GM18511 (cell line): Measurements from ENCODE around the gene DNAI1.
"Not testable (repeated sequence)": the region's sequence is repeated elsewhere in the genome, so short reads cannot be mapped to it uniquely, and the experiment has no call there.

Source experiments
- ATAC-seq: cut with Tn5 transposase; IDR thresholded peaks from one replicate; pipeline ENCODE4 v1.9.1; 2021; ENCODE audit warnings: mild to moderate bottlenecking, moderate library complexity; ENCODE audit not compliant: unreplicated experiment

The DNAI1 gene

DNA sequence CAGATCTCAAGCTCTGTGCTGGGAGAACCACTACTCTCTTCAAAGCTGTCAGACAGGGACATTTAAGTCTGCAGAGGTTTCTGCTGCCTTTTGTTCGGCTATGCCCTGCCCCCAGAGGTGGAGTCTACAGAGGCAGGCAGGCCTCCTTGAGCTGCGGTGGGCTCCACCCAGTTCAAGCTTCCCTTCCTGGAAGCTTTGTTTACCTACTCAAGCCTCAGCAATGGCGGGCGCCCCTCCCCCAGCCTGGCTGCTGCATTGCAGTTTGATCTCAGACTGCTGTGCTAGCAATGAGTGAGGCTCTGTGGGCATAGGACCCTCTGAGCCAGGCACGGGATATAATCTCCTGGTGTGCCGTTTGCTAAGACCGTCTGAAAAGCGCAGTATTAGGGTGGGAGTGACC, 73.4 kb downstream of the DNAI1 start:
- not testable (repeated sequence) for ATAC-seq

DNA sequence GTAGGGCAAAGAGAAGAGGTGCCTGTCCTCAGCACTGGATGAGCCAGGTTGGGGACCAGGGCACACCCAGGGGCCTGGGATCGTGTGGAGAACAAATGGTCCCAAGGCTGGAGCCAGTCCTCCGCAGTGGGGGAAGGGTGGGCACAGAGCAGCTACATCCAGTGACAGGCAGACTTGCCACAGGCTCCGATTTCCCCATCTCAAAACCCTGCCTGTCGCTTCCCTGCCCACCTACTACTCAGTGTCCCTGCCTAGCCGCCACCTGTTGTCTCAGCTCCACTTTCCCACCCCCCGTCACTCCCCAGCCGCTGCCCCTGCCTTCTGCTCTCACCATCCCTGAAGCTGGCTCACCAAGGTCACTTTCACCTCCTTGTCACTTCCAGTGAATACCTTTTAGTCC, 78.1 kb downstream of the DNAI1 start:
- no peak for ATAC-seq

DNA sequence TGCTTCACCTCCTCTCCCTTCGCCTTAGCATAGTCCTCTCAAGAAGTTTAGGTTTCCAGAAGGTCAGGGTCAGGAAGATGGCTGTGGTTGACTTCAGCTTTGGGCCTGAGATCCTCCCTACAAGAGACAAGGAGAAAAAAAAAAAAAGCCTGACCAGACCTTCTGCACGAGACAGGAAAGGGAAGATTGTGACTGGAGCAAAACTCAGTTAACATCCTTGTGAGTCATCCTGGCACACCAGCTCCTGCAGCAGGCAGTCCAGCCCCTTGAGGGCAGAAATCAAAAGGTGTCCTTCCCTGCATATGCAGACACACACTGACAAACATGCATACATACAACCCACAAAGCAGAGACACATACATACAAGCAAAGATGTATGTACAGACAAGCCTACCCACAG, 82.2 kb downstream of the DNAI1 start:
- no peak for ATAC-seq

DNA sequence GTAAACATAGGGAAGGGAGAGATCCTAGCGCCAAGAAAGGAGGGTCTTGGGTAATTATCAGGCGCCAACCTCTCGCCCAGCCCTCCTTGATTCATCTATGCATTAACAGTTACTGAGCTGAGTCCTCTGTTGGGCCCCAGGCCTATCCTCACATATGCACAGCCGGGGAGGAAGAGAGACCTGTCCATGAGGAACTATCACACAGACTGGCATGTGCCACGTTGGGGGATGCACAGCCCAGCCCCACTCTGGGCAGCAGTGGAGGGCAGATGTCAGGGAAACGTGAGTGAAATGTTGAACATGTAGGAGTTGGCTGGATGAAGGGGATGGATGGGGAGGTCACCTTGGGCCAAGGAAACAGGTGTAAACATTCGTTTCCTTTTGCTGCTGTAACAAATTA, 82.9 kb downstream of the DNAI1 start:
- ATAC-seq = no peak

DNA sequence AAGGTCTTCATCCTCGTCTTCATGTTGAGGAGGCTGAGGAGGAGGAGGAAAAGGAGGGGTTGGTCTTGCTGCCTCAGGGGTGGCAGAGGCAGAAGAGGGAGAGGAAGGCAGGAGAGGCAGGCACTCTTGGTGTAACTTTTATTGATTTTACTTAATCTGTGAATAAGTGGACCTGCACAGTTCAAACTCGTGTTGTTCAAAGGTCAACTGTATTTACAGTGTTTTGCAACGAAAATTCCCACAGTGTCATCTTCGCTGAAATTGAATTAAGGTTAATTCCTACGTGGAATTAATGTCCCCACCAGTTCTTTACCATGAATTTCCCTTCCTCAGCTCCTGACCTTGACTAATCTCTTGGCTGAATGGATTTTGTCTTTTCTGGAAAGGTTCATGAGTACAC, 85.4 kb downstream of the DNAI1 start:
- no peak for ATAC-seq

DNA sequence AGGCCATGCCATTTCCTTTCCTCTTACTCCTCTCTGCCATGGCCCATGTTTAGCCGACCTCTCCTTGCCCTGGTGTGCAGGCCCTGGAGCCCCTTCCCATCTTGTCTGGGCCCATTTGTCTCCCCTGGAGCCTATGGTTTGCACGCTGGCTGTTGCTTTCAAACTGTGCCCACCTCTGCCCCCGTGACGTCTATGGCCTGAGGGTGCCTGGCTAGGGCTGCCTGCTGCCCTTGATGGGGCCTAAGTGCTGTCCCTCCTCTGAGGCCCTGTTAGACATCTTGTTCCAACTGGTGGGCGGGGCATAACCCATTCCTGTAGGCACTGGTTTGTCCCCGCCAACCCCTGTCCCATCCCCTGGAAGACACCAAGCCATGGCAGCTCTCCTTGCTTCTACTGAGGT, 86.9 kb downstream of the DNAI1 start:
- no peak for ATAC-seq

DNA sequence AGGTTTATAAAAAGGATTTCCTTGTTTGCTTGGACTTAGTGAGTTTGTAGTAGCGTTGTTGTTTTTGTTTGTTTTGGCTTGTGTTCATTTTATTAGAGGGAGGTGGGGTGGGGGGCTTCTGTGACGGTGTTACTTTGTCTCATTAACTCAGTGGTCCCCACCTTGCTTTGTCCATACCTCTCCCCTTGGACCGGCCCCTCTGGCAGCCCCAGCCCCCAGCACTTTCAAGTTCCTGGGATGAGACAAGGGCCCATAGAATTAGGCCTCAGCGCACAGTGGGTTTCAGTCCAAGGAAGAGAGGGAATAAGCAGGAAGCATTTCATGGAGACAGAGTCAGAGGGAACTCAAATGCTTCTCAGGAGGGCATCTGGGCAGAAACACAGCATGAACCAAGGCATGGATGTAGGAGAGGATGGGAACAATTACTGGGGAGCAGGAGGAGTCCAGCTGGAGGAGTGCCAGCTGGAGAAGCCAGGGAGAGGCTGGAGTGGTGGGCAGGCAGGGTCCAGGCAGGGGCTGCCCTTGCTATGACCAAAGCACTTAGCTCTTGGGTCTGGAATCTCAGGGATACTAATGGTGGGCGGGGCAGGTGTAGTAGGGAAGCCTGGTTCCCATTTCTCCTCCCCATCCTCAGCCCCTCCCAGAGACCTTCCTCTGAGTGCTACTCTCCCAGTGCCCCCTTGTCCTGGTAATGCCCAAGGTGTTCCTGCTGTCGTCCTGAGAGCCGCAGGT, 87.7 kb downstream of the DNAI1 start:
- ATAC-seq = no peak

DNA sequence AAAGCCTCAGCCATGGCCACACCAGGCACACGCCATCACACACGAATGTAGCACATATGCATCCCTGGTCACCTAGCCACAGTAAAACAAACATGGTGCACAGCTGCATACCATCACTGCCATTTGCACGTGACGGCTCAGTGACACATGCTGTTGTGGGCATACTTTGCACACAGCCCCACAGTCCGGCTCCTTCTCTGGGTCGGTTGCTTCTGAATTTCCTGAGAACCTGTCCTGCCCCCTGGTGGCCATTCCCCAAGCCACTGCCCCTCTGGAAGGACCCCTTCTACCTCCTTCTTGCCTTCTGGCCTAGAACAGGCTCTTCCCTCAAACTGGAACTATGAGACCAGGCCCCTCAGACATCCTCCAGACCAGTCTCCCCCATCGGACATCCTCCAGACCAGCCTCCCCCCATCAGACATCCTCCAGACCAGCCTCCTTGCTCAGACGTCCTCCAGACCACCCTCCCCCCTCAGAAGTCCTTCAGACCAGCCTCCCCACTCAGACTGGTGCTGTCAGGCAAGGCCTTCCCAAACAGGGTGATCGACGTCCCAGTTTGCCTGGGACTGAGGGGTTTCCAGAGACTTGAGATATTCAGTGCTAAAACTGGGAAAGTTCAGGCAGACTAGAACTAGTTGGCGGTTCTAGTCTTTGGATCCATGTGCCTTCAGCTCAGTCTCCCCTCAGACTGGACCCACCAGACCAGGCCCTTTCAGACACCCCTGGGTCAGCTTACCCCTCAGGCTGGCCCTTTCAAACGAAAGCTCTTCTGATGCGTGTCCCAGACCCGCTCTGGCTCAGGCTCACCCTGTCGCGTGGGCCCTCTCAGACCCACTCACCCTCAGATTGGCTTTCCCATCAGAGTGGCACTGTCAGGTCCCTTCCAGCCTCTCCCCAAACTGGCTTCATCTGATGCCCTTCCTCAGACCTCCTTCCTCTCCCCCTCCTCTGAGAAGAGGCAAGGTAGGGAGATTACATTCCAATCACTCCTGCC, 88.5 kb downstream of the DNAI1 start:
- no peak for ATAC-seq

DNA sequence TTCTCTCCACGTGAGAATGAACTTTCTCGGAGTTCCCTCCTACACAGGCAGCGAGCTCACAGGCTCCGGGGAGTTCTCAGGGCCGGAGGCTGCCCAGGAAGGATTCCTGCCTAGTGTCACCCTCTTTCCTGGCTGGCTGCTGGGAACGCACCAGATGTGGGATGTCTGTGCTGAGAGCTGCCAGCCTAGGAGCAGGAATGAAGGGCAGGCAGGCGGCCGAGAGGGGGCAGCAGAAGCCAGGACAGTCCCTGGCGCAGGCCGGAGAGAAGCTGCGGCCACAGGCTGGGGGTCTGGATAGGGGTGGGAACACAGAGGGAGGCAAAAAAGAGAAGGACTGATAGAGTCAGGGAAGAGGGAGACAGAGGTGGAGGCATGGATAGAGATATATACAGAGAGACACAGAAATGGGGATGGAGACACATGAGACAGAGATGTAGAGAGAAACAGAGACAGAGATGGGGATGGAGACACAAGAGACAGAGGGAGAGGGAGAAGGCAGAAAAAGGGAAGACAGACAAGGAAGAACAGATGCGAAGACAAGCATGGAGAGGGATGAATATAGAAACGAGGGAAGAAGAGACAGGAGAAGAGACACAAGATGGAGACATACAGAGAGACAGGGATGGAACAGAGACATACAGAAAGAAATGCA, 89.5 kb downstream of the DNAI1 start:
- ATAC-seq = no peak

DNA sequence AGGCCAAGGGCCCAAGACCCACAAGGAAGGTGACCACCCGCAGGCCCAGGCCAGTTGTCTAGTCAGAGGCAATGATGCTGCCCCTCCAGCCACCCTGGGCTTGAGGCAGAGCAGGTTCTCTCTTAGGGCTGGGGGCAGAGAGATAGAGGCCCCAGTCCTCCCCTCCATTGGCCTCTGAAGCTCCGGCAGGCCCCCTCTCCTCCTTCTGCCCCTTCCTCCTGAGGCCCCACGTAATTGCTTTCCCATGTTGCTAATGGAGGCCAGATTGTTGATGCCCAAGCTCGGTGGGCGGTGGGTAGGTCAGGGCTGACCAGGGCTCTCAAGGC, 90.8 kb downstream of the DNAI1 start:
- ATAC-seq = no peak

DNA sequence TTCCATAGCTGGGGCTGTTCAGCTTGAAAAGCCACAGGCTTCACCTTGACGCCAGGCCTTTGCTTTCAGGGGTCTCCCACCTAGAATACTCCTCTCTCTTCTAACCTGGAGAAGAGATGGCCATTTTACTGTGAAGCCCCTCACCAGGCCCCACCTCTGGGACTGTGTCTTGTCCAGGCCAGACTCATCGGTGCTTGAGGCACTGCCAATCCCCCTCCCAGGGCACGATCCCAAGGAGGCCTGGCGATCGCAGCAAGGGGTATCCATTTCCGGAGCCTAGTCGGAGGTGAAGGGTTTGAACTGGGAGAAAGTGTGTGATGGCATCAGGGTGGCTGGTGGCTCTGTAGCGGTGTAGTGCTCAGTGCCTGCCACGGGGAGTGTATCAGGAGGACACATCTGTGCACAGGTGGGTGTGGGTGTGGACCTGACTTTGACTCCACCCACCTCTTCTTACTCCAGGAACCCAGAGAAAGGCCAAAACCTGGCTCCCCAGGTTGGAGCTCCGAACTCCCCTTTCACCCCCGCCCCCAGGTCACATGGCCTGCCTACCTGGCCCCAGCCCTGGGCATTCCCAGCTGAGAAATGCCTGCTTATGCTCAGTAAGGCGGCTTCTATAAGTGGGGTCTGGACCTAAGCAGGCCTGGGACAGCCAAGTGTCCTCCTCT, 91.5 kb downstream of the DNAI1 start:
- no peak for ATAC-seq

DNA sequence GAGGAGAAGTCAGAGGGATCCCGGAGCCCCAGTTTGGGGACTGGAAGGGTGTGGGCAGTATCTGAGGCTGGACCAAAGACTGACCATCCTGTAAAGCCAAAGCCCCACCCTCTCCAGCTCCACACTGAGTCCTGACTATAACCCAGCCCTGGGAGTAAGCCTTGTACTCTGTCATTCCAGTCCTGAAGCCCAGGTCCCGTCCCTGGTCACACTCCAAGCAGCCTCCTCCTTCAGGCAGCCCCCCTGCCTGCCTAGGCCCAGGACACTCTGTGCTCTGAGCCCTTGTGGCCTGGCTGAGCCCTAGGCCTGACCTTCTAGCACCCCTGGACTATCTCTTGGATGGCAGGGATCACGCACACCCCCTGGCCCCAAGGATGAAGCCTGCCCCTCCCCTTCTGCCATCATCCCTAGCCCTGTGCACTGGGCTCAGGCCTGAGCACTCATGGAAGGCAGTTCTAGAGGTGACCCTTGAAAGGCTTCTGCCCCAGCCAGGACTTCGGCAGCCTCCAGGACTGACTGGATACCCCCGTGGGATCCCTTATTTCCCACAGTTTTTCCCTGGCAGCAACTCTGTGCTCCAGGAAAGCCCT, 92.2 kb downstream of the DNAI1 start:
- ATAC-seq = no peak

DNA sequence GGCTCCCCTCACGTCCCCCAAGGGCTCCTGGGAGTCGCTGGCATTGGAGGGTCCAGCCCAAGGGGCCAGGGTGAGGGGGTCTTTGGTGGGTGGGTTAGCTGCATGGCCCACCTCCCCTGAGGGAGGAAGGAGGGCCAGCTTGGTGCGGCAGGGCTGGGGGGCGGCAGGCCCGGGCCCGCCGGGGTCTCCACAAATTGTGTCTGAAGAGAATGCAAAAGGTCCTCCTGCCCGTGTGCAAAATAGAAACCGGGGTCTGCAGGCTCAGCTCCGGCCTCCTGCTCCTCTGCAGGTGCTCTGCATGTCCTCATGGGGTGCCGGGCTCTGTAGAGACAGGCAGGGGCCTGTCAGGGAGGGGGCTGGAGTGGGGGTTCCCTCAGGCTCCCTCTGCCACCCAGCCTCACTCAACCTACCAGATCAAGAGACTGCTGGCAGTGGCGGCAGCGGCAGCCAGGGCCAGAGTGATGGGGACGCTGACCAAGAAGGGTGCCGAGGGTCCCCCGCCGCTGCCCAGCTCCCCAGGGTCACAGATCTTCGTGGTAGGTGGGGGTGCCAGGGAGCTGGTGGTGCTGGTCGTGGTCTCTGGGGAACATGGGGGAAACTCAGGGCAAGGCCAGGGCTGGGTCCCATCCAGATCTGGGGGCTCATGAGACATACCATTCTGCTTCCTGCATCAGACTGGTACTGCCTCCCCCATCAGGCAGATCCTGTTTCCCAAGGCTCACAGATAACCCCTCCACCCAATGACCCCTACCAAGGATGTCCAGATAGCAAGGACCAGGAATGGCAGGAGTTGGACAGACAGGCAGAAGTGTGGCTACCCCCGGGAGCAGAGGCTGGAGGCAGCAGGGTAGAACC, 93.4 kb downstream of the DNAI1 start:
- no peak for ATAC-seq

DNA sequence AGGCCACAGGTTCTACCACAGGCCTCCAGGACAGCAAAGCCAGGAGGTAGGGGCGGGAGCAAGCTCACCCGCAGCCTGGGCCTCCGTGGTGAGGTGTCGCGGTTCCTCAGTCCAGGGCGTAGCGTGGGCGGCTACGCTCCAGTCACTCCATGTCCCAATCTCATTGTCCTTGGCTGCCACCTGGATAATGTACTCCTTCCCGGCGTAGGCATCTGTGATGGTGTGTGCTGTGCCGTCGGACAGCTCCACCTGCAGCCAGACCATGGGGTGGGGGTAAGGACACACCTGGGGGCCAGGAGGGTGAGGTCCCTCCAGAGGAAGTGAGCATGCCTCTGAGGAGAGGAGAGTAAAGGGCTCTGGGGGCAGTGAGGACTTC, 94.0 kb downstream of the DNAI1 start:
- ATAC-seq = no peak

DNA sequence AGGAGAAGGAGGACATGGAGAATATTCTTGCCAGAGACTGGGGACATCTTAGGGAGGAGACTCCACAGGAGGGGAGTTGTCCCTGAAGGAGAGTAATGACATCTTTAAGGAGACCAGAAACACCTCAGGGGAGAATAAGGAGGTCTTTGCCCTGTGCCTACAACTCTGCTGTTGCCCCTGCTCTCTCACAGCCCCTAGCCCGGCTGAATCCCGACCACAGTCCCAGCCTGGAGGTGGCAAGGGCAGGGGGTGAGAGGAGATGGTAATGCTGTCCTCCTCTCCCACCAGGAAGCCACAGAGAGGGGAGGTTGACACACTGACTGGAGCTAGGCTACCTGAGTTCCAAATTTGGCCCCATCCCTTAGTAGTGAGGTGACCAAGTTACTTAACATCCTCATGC, 94.4 kb downstream of the DNAI1 start:
- ATAC-seq = no peak

DNA sequence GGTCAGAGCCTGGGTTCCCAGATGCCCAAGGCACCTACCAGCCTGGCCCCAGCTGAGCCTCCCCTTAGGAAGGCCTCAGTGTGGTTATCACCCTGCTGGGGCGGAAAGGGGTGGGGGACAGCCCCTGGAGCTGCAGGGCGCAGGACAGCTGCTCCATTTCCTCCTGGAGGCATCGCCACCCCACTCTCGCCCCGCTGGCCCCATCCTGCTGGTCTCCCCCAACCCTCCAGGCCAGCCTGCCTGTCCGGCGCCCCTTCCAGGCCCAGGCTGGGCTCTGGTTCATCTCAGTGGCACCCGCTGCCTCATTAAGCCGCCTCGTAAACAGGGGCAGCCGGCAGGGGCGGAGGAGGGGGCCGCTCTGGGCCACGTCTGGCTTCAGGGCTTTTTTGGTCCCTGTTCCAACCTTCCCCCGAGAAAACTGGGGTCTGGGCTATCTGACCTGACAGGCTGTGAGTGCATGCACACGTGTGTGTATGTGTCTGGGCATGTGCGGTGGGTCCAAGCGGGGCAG, 95.0 kb downstream of the DNAI1 start:
- ATAC-seq = no peak

DNA sequence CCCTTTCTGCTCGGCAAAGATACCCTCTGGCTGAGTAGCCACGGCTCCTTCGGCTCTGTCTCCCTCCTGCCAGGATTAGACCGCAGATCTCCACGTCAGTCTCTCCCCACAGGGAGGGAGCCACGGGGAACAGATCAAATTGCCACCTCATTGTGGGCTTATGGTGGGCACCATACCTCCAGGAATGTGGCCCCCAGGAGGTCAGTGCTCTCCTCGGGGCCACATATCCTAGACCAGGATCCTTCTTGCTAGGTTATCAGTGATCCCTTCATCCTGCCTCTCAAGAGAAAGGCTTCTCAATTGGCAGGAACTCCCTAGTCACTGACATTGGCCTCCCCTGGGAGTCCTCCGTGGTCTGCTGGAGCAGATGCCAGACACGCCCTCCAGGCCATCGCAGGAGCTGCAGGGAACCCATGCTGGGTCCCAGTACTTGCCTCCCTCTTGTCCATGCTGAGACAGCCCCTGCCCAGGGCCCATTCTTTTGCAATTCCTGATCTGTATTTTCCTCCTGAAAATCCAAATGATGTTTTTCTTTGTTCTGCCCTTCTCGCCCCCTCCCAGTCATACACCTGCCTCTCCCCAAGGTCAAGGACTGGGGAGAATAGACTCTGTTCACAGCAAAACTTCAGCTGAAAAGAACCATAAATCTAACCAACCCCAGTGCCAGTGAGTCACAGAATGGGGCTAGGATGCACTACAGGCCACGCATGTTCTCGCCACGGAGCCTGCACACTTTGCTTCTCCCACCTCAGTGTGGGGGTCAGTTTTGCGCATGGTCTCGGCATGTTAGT, 95.8 kb downstream of the DNAI1 start:
- no peak for ATAC-seq

DNA sequence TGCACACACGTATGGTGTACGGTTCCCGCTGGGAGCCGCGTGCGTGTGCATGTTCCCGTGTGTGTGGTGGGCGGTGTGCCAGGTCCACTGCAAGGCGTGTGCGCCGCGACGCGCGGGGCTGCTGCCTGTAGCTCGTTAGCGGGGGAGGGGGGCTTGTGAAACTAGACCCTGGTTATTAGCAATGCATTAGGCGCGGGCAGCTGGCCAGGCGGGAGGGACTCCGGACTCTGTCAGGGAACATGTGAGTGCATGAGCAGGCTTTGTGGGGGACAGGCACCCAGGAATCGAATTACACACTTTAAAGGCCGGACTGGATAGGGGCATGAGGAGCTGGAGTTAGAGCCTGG, 96.4 kb downstream of the DNAI1 start:
- no peak for ATAC-seq

DNA sequence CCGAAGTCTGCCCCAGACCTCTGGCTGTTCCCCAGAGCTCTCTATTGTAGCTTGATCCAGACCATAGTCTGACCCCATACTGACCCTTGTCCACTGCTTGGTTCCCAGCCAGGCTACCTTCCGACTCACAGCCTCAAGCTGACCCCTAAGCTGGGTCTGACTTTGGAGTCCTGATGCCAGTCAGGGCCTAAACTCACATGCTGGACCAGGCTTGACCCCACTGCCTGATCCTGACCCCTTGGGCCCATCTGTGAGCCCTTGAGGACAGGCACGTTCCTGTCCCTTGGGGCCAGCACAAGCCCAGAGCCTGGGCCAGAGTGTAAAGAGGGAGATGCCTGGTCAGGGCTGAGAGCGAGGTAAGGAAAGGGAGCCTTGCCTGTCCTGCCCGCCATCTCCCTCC, 96.9 kb downstream of the DNAI1 start:
- ATAC-seq = no peak
